H1 (cell line): Measurements from ENCODE around the gene MPDZ. TPM values are rescaled to one million over a fixed set of nuclear protein-coding genes. Genes with fewer than 3 reads are reported as not detected.

Experiments
- CTCF ChIA-PET: fragments of 300-600 bp; sonication (Branson Sonifier 250); formaldehyde crosslinking; loops from one replicate; lab custom pipeline; 2021; ENCODE audit not compliant: partially characterized antibody; lab: Charles Lee
- POLR2A ChIA-PET: fragments of 300-600 bp; sonication (Branson Sonifier 250); formaldehyde crosslinking; loops from one replicate; lab custom pipeline; 2021; ENCODE audit warnings: inconsistent platforms; ENCODE audit not compliant: partially characterized antibody; lab: Charles Lee
- DNase-seq, 2 experiments: peaks; one replicate each; pipeline versions ENCODE4 v3.0.0 to v3.0.0-alpha.2; 2010 to 2022; ENCODE audit warnings: low spot score in 2 of 2, low read depth in 1 of 2, mixed read lengths in 1 of 2
- FAIRE-seq: peaks from 2 replicates; lab custom pipeline; 2011; peaks lifted over from hg19 to GRCh38; lab: Jason Lieb, UNC
- H2AFZ ChIP-seq: 2 replicates; pipeline ENCODE4 v1.8.1; 2012; ENCODE audit warnings: low read length, inconsistent platforms
- H2AK5ac ChIP-seq: 2 replicates; pipeline ENCODE4 v1.6.1; 2013; ENCODE audit warnings: low read depth, low read length
- H2BK120ac ChIP-seq: replicated peaks from 2 replicates; pipeline ENCODE3; 2013; ENCODE audit warnings: low read depth, low read length, inconsistent platforms
- H2BK12ac ChIP-seq: 2 replicates; pipeline ENCODE4 v1.6.1; 2013; ENCODE audit warnings: low read depth, low read length
- H2BK15ac ChIP-seq: 2 replicates; pipeline ENCODE4 v1.6.1; 2013; ENCODE audit warnings: low read length
- H2BK20ac ChIP-seq: 2 replicates; pipeline ENCODE4 v1.6.1; 2013; ENCODE audit warnings: low read length
- H2BK5ac ChIP-seq: 2 replicates; pipeline ENCODE4 v1.6.1; 2013; ENCODE audit warnings: low read depth, low read length
- H3K14ac ChIP-seq: 2 replicates; pipeline ENCODE4 v1.6.1; 2013; ENCODE audit warnings: inconsistent platforms; ENCODE audit not compliant: insufficient read length
- H3K18ac ChIP-seq: 2 replicates; pipeline ENCODE4 v1.6.1; 2013; ENCODE audit warnings: low read length; ENCODE audit errors: extremely low read depth
- H3K23ac ChIP-seq: 2 replicates; pipeline ENCODE4 v1.6.1; 2013; ENCODE audit warnings: inconsistent platforms; ENCODE audit not compliant: insufficient read length
- H3K23me2 ChIP-seq: 2 replicates; pipeline ENCODE4 v1.6.1; 2013; ENCODE audit warnings: low read depth, low read length
- H3K27ac ChIP-seq: 2 replicates; pipeline ENCODE4 v1.6.1; 2011; ENCODE audit warnings: low read depth, low read length, inconsistent platforms
- H3K27me3 ChIP-seq, 4 experiments: replicated peaks in 1 of 4; 1 replicate in 1 of 4; 2 replicates in 3 of 4; pipeline versions ENCODE4 v1.6.1 to v1.8.1; 2011 to 2013; ENCODE audit warnings: low read length in 3 of 4, mild to moderate bottlenecking in 3 of 4, inconsistent platforms in 2 of 4, mixed read lengths in 2 of 4, moderate library complexity in 1 of 4; ENCODE audit not compliant: control insufficient read depth in 3 of 4, insufficient read depth in 3 of 4; ENCODE audit errors: extremely low read depth in 1 of 4
- H3K36me3 ChIP-seq, 4 experiments: 2 replicates each; pipeline versions ENCODE4 v1.6.1 to v1.8.1; 2011 to 2013; ENCODE audit warnings: mild to moderate bottlenecking in 4 of 4, low read length in 3 of 4, moderate library complexity in 2 of 4, control low read depth in 1 of 4, inconsistent platforms in 1 of 4; ENCODE audit not compliant: insufficient read depth in 4 of 4, control insufficient read depth in 2 of 4
- H3K4ac ChIP-seq: replicated peaks from 2 replicates; pipeline ENCODE3; 2013; ENCODE audit warnings: low read length, low read depth, mixed read lengths, inconsistent platforms; ENCODE audit not compliant: insufficient read length
- H3K4me1 ChIP-seq, 4 experiments: replicated peaks in 1 of 4; 1 replicate in 1 of 4; 2 replicates in 3 of 4; pipeline versions ENCODE4 v1.6.1 to v1.8.1; 2011 to 2013; ENCODE audit warnings: low read length in 3 of 4, inconsistent platforms in 2 of 4, mixed read lengths in 1 of 4; ENCODE audit not compliant: insufficient read depth in 4 of 4, control insufficient read depth in 3 of 4
- H3K4me2 ChIP-seq, 2 experiments: 2 replicates each; pipeline versions ENCODE4 v1.6.1 to v1.8.1; 2011 to 2013; ENCODE audit warnings: low read depth in 2 of 2, low read length in 2 of 2, control low read depth in 1 of 2, inconsistent platforms in 1 of 2, mild to moderate bottlenecking in 1 of 2; ENCODE audit not compliant: insufficient read depth in 1 of 2
- H3K4me3 ChIP-seq, 4 experiments: fragments of 200-600, 300-600 bp in 1 of 4; sonication (generic), shearing (Covaris generic), sonication (Bioruptor Twin) in 1 of 4; 2 replicates each; pipeline versions ENCODE4 v1.5.1 to v1.8.1; 2011 to 2016; ENCODE audit warnings: low read length in 4 of 4, low read depth in 3 of 4, control low read depth in 2 of 4, inconsistent platforms in 2 of 4, mild to moderate bottlenecking in 2 of 4, mixed read lengths in 1 of 4, moderate library complexity in 1 of 4; ENCODE audit not compliant: insufficient read depth in 2 of 4; ENCODE audit errors: extremely low read depth in 1 of 4
- H3K56ac ChIP-seq: replicated peaks from 2 replicates; pipeline ENCODE3; 2013; ENCODE audit warnings: low read depth, mild to moderate bottlenecking, mixed read lengths, low read length, inconsistent platforms; ENCODE audit not compliant: insufficient read length
- H3K79me1 ChIP-seq: 2 replicates; pipeline ENCODE4 v1.6.1; 2013; ENCODE audit warnings: low read depth, low read length, control low read depth
- H3K79me2 ChIP-seq, 2 experiments: 2 replicates each; pipeline versions ENCODE4 v1.6.1 to v1.8.1; 2012 to 2013; ENCODE audit warnings: low read length in 2 of 2, mild to moderate bottlenecking in 2 of 2, inconsistent platforms in 1 of 2; ENCODE audit not compliant: insufficient read depth in 2 of 2, control insufficient read depth in 1 of 2
- H3K9ac ChIP-seq, 4 experiments: replicated peaks in 1 of 4; 1 replicate in 1 of 4; 2 replicates in 3 of 4; pipeline versions ENCODE4 v1.6.1 to v1.8.1; 2011 to 2013; ENCODE audit warnings: low read depth in 3 of 4, low read length in 3 of 4, control low read depth in 2 of 4, mild to moderate bottlenecking in 2 of 4, moderate library complexity in 2 of 4, inconsistent platforms in 1 of 4; ENCODE audit errors: extremely low read depth in 1 of 4
- H3K9me3 ChIP-seq, 2 experiments: 2 replicates each; pipeline versions ENCODE4 v1.6.1 to v1.8.1; 2012 to 2013; ENCODE audit warnings: mild to moderate bottlenecking in 2 of 2, moderate library complexity in 2 of 2, control low read depth in 1 of 2, inconsistent platforms in 1 of 2, low read depth in 1 of 2, low read length in 1 of 2, mixed read lengths in 1 of 2; ENCODE audit not compliant: insufficient read depth in 2 of 2
- H4K20me1 ChIP-seq, 2 experiments: replicated peaks in 1 of 2; 2 replicates each; pipeline versions ENCODE3 to v1.8.1; 2011 to 2013; ENCODE audit warnings: inconsistent platforms in 2 of 2, low read length in 2 of 2, mild to moderate bottlenecking in 1 of 2; ENCODE audit not compliant: insufficient read depth in 2 of 2, control insufficient read depth in 1 of 2
- H4K5ac ChIP-seq: 2 replicates; pipeline ENCODE4 v1.6.1; 2013; ENCODE audit warnings: low read length, low read depth, mixed read lengths, inconsistent platforms; ENCODE audit not compliant: insufficient read length
- H4K8ac ChIP-seq: 2 replicates; pipeline ENCODE4 v1.8.0; 2013; ENCODE audit warnings: mild to moderate bottlenecking, moderate library complexity, low read length, inconsistent platforms; ENCODE audit not compliant: insufficient read depth; ENCODE audit errors: extremely low read depth
- H4K91ac ChIP-seq: replicated peaks from 2 replicates; pipeline ENCODE3; 2013; ENCODE audit warnings: low read length, mixed read lengths, inconsistent platforms; ENCODE audit not compliant: insufficient read length
- JUN ChIP-seq: IDR thresholded peaks from 2 replicates; pipeline ENCODE4 v1.6.1; 2011; ENCODE audit warnings: low read depth, mild to moderate bottlenecking, improper control_type of control experiment, low read length
- KDM5A ChIP-seq: fragments of 200-600 bp; IDR thresholded peaks from 2 replicates; pipeline ENCODE4 v1.7.1; 2012; ENCODE audit warnings: mild to moderate bottlenecking, low read length, inconsistent platforms, mixed read lengths
- POU5F1 ChIP-seq: IDR thresholded peaks from 2 replicates; pipeline ENCODE4 v1.6.1; 2011; ENCODE audit warnings: low read depth, mild to moderate bottlenecking, low read length, moderate library complexity
- USF2 ChIP-seq: IDR thresholded peaks from 2 replicates; pipeline ENCODE4 v1.6.1; 2011; ENCODE audit warnings: low read length, improper control_type of control experiment
- WGBS, 2 experiments: shearing (Covaris generic) in 1 of 2; methylation state at CpG; one replicate each; pipeline versions ENCODE4 v1.1.6 to v1.1.7; 2013 to 2015; ENCODE audit warnings: low lambda C conversion rate in 2 of 2, mixed read lengths in 2 of 2, inconsistent platforms in 1 of 2, low coverage in 1 of 2, missing lambda C conversion rate in 1 of 2; ENCODE audit not compliant: insufficient replicate concordance in 2 of 2, insufficient coverage in 1 of 2, insufficient read length in 1 of 2; ENCODE audit errors: extremely low coverage in 1 of 2, missing lambda C conversion rate in 1 of 2; 5-methylcytosine and 5-hydroxymethylcytosine counted together
- polyA plus RNA-seq, 7 experiments: library from polyadenylated mRNA; depleted of rRNA in 3 of 7; stranded (reverse) in 5 of 7; unstranded in 2 of 7; fragments of >200 nt in 5 of 7; fragments of 200-250 nt in 2 of 7; gene quantifications; 1 replicate in 5 of 7; 2 replicates in 1 of 7; 4 replicates in 1 of 7; pipeline versions ENCODE4 v1.2.1 to v1.2.3, GENCODE V29; 2011 to 2013; ENCODE audit warnings: missing spikeins in 2 of 7, mixed read lengths in 2 of 7
- total RNA-seq: library from RNA; stranded (reverse); fragmentation: NEBNext Ultra II Directional; extraction: Animal tissue kit (Norgen Biotek cat#: 25700); gene quantifications from 2 replicates; pipeline ENCODE4 v1.2.1, GENCODE V29; 2021

The MPDZ gene
- total and polyA plus RNA-seq, 2 of the 8 experiments (the other 6 are each of a cell fraction or from before 2014, with no cell fraction given) = 14.6 to 39.4 TPM

DNA sequence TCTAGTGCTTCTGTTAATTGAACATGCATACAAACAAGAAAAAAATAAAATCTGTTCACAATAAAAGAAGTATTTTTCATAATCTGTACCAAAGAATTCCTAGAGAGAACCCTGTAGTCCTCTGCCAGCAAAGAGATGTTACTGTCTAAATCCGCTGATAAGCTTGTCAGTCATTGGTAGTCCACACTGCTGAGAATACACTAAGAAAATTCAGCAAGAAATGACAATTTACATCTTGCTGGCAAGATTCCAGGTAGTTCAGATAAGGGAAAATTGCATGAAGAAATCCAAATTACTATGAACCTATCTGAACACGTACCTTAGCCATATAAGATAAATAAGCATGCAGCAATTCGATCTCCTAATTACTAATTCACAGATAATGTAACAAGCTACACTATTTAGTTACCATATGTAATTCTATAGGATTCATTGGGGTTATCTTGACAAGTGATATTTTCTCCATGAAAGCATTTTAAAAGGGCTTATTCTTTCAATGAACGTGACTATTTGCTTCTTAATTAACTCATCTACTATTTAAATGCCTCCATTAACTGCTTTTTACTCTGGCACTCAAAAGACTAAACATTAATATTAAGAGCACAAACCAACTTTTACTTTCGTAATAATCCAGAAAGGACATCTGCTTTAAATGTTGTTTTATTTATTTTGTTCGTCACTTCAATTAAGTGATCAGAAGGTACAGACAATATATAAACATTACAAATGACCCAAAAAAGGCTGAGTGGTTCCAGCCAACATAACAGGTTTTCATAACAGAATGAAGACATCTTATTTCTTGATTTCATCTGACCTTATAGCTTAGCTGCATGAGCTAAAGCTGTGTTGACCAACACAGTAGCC, 9.7 kb downstream of the MPDZ start:
- H4K20me1 ChIP-seq = peaks cover 0 to 8% of the 10 kb centered on the region in 2 experiments
- TF ChIP-seq JUN (no peak), KDM5A (no peak), USF2 (no peak), POU5F1 (no peak)

More for the DNA sequence above, 9.7 kb downstream of the MPDZ start:
- ChIA-PET POLR2A (no interaction called here), CTCF (interaction anchor here (0.6 to 0.7 kb wide), 2 partner anchors 167 to 1714 kb away, joined by 3 read pairs; no protein-coding TSS in a partner anchor)
- Histone ChIP-seq H4K8ac (no peak overlapping the region), H2BK12ac (no peak overlapping the region), H3K9ac (no peak overlapping the region), H2BK15ac (no peak overlapping the region), H3K9me3 (no peaks in the 10 kb centered on the region), H3K4me3 (no peak overlapping the region), H3K4ac (no peak overlapping the region), H3K79me1 (peaks cover under 1% of the 10 kb centered on the region; the same call in 1 of the 2 replicates), H4K5ac (no peak overlapping the region), H2BK20ac (no peak overlapping the region), H3K36me3 (no peaks in the 10 kb centered on the region), H3K23me2 (no peaks in the 10 kb centered on the region), H3K27me3 (no peaks in the 10 kb centered on the region), H2BK5ac (no peak overlapping the region), H3K23ac (no peak overlapping the region), H3K14ac (no peak overlapping the region), H3K79me2 (peaks cover 0 to 95% of the 10 kb centered on the region in 2 experiments; a peak in 3 of 4 replicates), H3K18ac (no peak overlapping the region), H4K91ac (no peak overlapping the region), H3K4me2 (no peak overlapping the region), H2AFZ (no peak overlapping the region), H2BK120ac (no peak overlapping the region), H3K4me1 (peaks cover 0 to 4% (median 2%) of the 10 kb centered on the region in 4 experiments; a peak in 3 of 7 replicates), H3K56ac (no peak overlapping the region), H3K27ac (no peak overlapping the region), H2AK5ac (no peak overlapping the region)
- WGBS, 2 experiments = 86% methylated on average over 6 of the region's 6 CpGs; no CpG with 5 or more reads in 1 of the 2 experiments
- DNase-seq (no peak), FAIRE-seq (no peak)
